ACC112 (cell line): ENCODE measurements around the gene ARMH3.

Experiments used
- H2AFZ ChIP-seq: fragments of 200-600 bp; sonication (generic); one replicate; pipeline ENCODE4 v1.6.0; 2017; ENCODE audit warnings: antibody characterized with exemption, low read length; ENCODE audit not compliant: unreplicated experiment
- H3K27ac ChIP-seq: fragments of 200-600 bp; sonication (generic); 2 replicates; pipeline ENCODE4 v1.5.1; 2014; ENCODE audit warnings: low read depth, mild to moderate bottlenecking, antibody characterized with exemption, low read length, moderate library complexity
- H3K27me3 ChIP-seq: fragments of 200-600 bp; sonication (generic); 2 replicates; pipeline ENCODE4 v1.6.1; 2014; ENCODE audit warnings: mild to moderate bottlenecking, antibody characterized with exemption, low read length, moderate library complexity, mixed read lengths; ENCODE audit not compliant: insufficient read depth
- H3K36me3 ChIP-seq: fragments of 200-600 bp; sonication (generic); 2 replicates; pipeline ENCODE4 v1.6.1; 2016; ENCODE audit warnings: mild to moderate bottlenecking, antibody characterized with exemption, low read length, moderate library complexity, mixed read lengths; ENCODE audit not compliant: insufficient read depth
- H3K4me1 ChIP-seq: fragments of 200-600 bp; sonication (generic); one replicate; pipeline ENCODE4 v1.6.1; 2016; ENCODE audit warnings: low read length, mixed read lengths; ENCODE audit not compliant: insufficient read depth, unreplicated experiment, control insufficient read depth
- H3K4me3 ChIP-seq: fragments of 200-600 bp; sonication (generic); 2 replicates; pipeline ENCODE4 v1.5.1; 2014; ENCODE audit warnings: mild to moderate bottlenecking, low read depth, low read length
- H3K79me2 ChIP-seq: fragments of 200-600 bp; sonication (generic); one replicate; pipeline ENCODE4 v1.6.0; 2016; ENCODE audit warnings: low read length; ENCODE audit not compliant: control insufficient read depth, unreplicated experiment, insufficient read depth

The ARMH3 gene

DNA sequence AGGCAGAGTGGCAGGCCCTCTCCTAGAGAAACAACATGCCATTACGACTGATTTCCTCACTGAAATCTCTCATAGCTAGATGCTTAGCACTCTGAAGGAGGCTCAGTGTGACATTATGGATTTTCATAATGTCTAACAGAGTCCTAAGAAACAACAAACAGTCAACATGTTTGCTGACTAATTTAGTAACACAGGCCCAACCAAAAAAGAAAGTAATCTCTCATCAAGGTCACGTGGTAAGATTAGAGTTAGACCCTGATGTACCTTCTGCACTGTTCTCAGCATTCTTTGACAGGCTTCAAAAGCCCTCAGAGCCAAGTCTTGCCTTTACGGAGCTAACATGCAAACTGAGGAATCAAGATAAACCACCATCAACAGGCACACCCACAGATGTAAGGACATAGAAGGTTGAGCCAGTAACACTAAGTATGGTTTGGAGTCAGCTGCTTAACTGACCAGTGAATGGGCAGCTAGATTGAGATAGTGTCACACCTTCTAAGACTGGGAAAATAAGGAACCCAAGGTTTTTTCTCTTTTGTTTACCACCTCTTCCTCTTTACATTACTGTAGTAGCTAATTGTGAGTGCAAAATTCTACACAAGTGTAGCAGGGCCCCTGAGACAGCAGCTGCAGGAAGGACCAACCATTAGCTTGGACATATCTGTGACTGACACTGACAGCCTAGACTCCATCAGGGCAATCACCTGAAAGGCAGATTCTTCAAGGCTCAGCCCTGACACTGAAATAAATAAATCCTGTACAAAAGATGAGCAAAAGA is 197.1 kb downstream of the ARMH3 start:
- Histone ChIP-seq H3K27me3 (no peaks in the 10 kb centered on the region), H3K4me1 (peaks cover 12% of the 10 kb centered on the region), H3K36me3 (peaks cover 12% of the 10 kb centered on the region; the same call in 1 of the 2 replicates), H2AFZ (no peak overlapping the region), H3K27ac (no peak overlapping the region), H3K79me2 (no peaks in the 10 kb centered on the region), H3K4me3 (no peak overlapping the region)

GRCh38 chr10:101857802-101858476 is 198.0 kb downstream of the ARMH3 start:
- Histone ChIP-seq H3K4me3 (no peak overlapping the region), H2AFZ (no peak overlapping the region), H3K27ac (no peak overlapping the region), H3K4me1 (peaks cover 12% of the 10 kb centered on the region), H3K36me3 (peaks cover 12% of the 10 kb centered on the region; the same call in 1 of the 2 replicates), H3K27me3 (no peaks in the 10 kb centered on the region), H3K79me2 (no peaks in the 10 kb centered on the region)

- Histone ChIP-seq H3K4me3 (no peak overlapping the region), H3K36me3 (0 out of 2 replicates have a peak, but pooled peaks cover 6% of the 10 kb centered on the region), H3K27me3 (no peaks in the 10 kb centered on the region), H3K4me1 (peaks cover 12% of the 10 kb centered on the region), H2AFZ (no peak overlapping the region), H3K79me2 (no peaks in the 10 kb centered on the region), H3K27ac (no peak overlapping the region)
Observed at GRCh38 chr10:101856626-101857025, 199.3 kb downstream of the ARMH3 start.

GRCh38 chr10:101851411-101852116 is 204.4 kb downstream of the ARMH3 start:
- H3K27ac ChIP-seq: no peak overlapping the region
- peaks cover 7% of the 10 kb centered on the region for H3K4me1 ChIP-seq
- no peak overlapping the region for H3K4me3 ChIP-seq
- H3K36me3 ChIP-seq: no peaks in the 10 kb centered on the region
- no peak overlapping the region for H2AFZ ChIP-seq
- no peaks in the 10 kb centered on the region for H3K27me3 ChIP-seq
- H3K79me2 ChIP-seq: no peaks in the 10 kb centered on the region

DNA sequence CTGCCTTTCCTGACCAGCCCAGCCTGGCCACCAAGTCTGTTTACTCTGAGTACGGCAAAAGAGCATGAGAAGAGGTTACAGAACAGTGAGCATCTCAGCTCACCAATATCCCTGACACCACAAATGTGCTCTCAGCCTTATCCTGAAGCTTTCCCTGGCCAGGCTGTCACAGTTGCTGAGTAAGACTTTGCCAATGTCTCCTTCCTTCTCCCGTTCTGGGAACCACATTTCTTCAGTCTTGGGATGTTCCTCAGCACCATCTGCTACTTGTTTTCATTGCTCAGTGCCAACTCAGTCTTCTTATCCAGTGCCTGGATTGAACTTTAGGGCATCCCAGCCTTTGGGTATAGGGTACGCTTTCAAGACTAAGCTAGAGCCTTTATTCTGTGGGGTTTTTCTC is 205.2 kb downstream of the ARMH3 start:
- no peak overlapping the region for H2AFZ ChIP-seq
- H3K4me1 ChIP-seq: no peaks in the 10 kb centered on the region
- H3K4me3 ChIP-seq: no peak overlapping the region
- H3K79me2 ChIP-seq: no peaks in the 10 kb centered on the region
- H3K27ac ChIP-seq: no peak overlapping the region
- no peaks in the 10 kb centered on the region for H3K27me3 ChIP-seq
- H3K36me3 ChIP-seq: no peaks in the 10 kb centered on the region

GRCh38 chr10:101848894-101849351 is 207.1 kb downstream of the ARMH3 start:
- Histone ChIP-seq H3K27me3 (no peaks in the 10 kb centered on the region), H3K36me3 (no peaks in the 10 kb centered on the region), H3K4me1 (no peaks in the 10 kb centered on the region), H2AFZ (no peak overlapping the region), H3K79me2 (no peaks in the 10 kb centered on the region), H3K4me3 (no peak overlapping the region), H3K27ac (no peak overlapping the region)

- Histone ChIP-seq H3K27me3 (no peaks in the 10 kb centered on the region), H2AFZ (no peak overlapping the region), H3K4me1 (no peaks in the 10 kb centered on the region), H3K79me2 (no peaks in the 10 kb centered on the region), H3K36me3 (no peaks in the 10 kb centered on the region), H3K27ac (no peak overlapping the region), H3K4me3 (no peak overlapping the region)
Observed at GRCh38 chr10:101848408-101848807, 207.6 kb downstream of the ARMH3 start.

GRCh38 chr10:101845893-101846292 is 210.1 kb downstream of the ARMH3 start:
- H3K79me2 ChIP-seq: no peaks in the 10 kb centered on the region
- H2AFZ ChIP-seq: no peak overlapping the region
- no peak overlapping the region for H3K4me3 ChIP-seq
- 0 out of 2 replicates have a peak, but pooled peaks cover 4% of the 10 kb centered on the region for H3K27me3 ChIP-seq
- no peaks in the 10 kb centered on the region for H3K36me3 ChIP-seq
- no peaks in the 10 kb centered on the region for H3K4me1 ChIP-seq
- no peak overlapping the region for H3K27ac ChIP-seq

DNA sequence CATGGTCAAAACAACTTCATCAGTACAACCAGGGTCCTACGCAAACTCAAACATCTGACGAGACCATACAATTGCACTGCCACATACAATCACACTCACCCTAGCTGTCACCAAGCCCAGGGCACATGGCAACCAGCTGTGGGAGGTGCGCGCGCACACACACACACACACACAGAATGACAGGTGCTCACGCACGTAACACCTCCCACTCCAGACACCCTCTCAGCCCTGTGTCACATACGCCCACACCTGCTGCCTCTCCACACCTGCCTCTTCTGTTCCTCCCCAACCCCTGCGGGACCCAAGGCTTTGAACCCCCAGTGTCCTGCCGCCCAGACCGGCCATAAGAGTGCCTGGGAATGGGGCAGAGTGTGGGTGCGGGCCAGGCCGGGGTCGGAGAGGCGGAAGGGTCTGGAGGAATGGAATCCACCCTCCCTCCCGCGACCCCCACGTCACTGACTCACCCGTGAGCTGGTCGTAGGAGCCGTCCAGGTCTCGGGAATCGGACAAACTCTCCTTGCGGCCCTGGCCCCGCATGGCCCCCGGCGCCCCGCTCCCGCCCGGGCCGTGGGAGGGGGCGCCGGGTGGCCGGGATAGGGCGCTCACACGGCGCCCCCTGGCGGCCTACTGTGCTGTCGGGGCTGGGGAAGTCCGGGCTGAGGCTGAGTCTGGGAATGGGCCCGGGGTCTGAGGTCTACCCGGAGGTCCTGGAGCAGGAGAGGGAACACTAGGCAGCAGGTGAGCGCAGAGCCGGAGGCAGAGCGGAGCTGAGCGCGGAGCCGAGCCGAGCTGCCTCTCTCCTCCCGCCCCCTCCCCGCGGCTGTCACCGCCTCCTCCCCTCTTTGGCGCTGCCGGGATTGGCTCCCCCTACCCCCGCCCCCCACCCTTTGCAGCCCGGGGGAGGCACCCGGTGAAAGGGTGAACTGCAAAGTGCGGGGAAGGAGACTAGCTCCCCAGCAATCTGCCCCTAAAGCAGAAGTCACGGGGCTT is 212.6 kb downstream of the ARMH3 start, which contains the start of gene KCNIP2:
Gene KCNIP2 (minus strand): TSS at position 769 of the 990 bp plus-strand sequence. CDS start 232 bp downstream, at position 537.
- H3K79me2 ChIP-seq: no peaks in the 10 kb centered on the region
- no peak within 1 kb of the TSS for H2AFZ ChIP-seq
- no peak within 1 kb of the TSS for H3K4me3 ChIP-seq

More for the DNA sequence above, 212.6 kb downstream of the ARMH3 start, which contains the start of gene KCNIP2:
- Histone ChIP-seq H3K27ac (no peak within 1 kb of the TSS), H3K27me3 (0 out of 2 replicates have a peak, but pooled peaks cover 4% of the 10 kb centered on the region), H3K36me3 (no peaks in the 10 kb centered on the region), H3K4me1 (peaks cover 4% of the 10 kb centered on the region)
